ENCODE data around the gene CCDC190. TPM values are rescaled to one million over a fixed set of nuclear protein-coding genes. Genes with fewer than 3 reads are reported as not detected.
"Not testable (repeated sequence)": the region's sequence is repeated elsewhere in the genome, so short reads cannot be mapped to it uniquely, and the experiment has no call there.

CCDC190 gene
- polyA plus RNA-seq, 3 donors, result not detected

DNA sequence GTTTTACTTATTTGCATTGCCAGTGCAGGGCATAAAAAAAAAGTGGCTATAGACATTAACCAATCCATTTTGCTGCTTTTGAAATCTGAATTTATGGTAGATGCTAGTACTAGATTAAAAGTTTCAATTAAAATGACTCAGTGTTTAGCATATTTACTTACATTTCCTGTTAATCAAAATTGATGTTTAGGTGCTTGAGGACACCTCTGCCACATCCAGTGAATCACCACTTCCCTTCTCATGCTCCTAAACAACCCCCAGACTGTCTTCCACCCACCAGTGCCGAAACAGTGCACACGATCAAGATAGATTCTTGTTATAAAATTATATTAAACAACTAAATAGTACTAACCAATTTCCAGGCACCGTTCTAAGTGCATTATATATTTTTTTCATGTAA, 37.7 kb downstream of the CCDC190 start:
- Histone ChIP-seq H3K27me3 (ENCODE audit: control insufficient read depth in 2 of 2, insufficient read depth in 2 of 2, low read length in 2 of 2) (peaks cover 42 to 46% of the 10 kb centered on the region in 2 donors), H2AFZ (ENCODE audit: insufficient read depth, low read depth, low read length, poor library complexity, severe bottlenecking) (no peak overlapping the region), H4K20me1 (ENCODE audit: insufficient read depth, low read length) (no peaks in the 10 kb centered on the region), H3K79me2 (ENCODE audit: insufficient read depth, low read length) (no peaks in the 10 kb centered on the region), H3K4me1 (ENCODE audit: control insufficient read depth in 1 of 2, insufficient read depth in 2 of 2, low read length in 2 of 2) (no peaks in the 10 kb centered on the region), H3K27ac (ENCODE audit: low read depth in 1 of 2, low read length in 2 of 2) (no peak overlapping the region), H3K9ac (ENCODE audit: insufficient read depth, low read length, poor library complexity, severe bottlenecking) (no peak overlapping the region), H3K4me2 (replicated peaks; ENCODE audit: extremely low read depth, low read length, poor library complexity, severe bottlenecking) (no peak overlapping the region), H3K36me3 (replicated peaks in 1 of 2; ENCODE audit: control insufficient read depth in 1 of 2, insufficient read depth in 2 of 2, low read length in 2 of 2) (no peaks in the 10 kb centered on the region), H3K9me3 (replicated peaks in 1 of 2; ENCODE audit: control insufficient read depth in 1 of 2, insufficient read depth in 1 of 2, low read length in 2 of 2) (peaks cover 0 to 9% of the 10 kb centered on the region in 2 donors), H3K4me3 (replicated peaks in 1 of 3; ENCODE audit: low read depth in 2 of 3, low read length in 3 of 3) (no peak overlapping the region)
- Mint-ChIP-seq H3K4me3 (peak overlapping the region in 1 of 2 donors; percentile 46), H3K27me3 (ENCODE audit: low read depth in 3 of 3) (peaks cover 32 to 42% (median 37%) of the 10 kb centered on the region in 3 donors), H3K36me3 (no peaks in the 10 kb centered on the region), H3K4me1 (peaks cover 9% of the 10 kb centered on the region), H3K9me3 (peaks cover 0 to 9% (median 1%) of the 10 kb centered on the region in 7 donors), H3K27ac (no peak overlapping the region)
- no CpG with 5 or more reads among the region's 3 CpGs for WGBS (ENCODE audit: insufficient coverage)
- DNase-seq, result no peak
- intact Hi-C loops (cut with micrococcal nuclease), result no loop called here
- TF ChIP-seq, protein P1, sequence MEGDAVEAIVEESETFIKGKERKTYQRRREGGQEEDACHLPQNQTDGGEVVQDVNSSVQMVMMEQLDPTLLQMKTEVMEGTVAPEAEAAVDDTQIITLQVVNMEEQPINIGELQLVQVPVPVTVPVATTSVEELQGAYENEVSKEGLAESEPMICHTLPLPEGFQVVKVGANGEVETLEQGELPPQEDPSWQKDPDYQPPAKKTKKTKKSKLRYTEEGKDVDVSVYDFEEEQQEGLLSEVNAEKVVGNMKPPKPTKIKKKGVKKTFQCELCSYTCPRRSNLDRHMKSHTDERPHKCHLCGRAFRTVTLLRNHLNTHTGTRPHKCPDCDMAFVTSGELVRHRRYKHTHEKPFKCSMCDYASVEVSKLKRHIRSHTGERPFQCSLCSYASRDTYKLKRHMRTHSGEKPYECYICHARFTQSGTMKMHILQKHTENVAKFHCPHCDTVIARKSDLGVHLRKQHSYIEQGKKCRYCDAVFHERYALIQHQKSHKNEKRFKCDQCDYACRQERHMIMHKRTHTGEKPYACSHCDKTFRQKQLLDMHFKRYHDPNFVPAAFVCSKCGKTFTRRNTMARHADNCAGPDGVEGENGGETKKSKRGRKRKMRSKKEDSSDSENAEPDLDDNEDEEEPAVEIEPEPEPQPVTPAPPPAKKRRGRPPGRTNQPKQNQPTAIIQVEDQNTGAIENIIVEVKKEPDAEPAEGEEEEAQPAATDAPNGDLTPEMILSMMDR (IDR thresholded peaks at IDR 0.05), result no peak

DNA sequence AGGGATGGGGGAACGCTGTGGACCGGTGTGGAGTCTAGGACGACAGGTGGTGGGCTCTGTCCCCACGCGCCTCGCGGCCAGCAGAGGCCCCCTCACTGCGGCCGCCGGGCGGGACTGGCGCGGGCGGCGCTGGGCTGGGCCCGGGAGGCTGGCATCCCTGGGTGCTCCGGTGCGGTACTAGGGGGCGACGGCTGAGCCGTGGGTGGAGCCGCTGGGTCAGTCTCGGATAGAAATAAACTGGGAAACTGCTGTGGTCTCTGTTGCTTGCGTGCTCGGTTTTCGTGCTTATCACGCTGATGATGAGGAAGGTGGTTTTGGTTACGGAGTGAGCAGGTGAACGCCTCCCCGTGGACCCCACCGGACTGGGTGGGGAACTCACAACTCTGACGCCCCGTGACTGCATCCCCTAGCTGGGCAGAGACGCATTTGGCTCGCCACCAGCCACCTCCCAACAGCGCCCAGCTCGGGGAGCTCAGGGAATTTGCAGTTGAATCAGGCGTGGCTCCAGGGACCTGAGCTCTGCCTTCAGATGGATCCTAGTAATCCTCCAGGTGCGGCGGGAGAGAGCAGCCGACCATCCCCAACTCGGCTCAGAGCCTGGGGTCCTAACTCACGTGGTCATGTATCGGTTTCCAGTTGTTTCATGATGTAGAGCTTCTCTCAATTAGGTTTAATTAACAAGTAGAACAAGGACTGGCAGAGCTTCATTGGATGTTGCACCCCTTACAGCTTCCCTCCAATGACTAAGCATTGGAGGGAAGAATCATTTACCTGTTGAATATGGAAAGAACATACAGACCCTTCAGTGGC, 38.4 kb downstream of the CCDC190 start:
- peak overlapping the region in 1 of 7 donors; percentile 50 for H3K27ac Mint-ChIP-seq
- no peak overlapping the region for H3K27ac ChIP-seq (ENCODE audit: low read depth in 1 of 2, low read length in 2 of 2)
- no peak overlapping the region for H3K4me2 ChIP-seq (replicated peaks; ENCODE audit: extremely low read depth, low read length, poor library complexity, severe bottlenecking)

DNA sequence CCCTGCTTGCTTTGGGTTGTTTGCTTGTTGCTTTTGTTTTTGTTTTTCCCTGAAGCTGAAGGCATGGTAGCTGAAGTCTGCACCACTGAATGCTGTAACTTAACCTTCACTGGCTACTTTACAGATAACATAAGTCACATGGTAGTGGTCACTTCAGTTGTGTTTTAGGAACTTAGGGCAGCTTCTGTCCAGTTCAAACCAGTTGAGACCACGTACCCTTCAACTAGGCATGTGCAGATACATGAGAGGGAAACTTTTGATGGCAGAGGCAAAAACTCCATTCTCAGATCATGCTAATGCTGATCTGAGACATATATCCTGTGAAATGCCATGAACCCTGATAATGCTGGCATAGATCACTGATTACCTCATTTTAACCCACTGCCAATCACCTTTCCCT, 42.3 kb downstream of the CCDC190 start:
- H3K4me3 ChIP-seq (replicated peaks in 1 of 3; ENCODE audit: low read depth in 2 of 3, low read length in 3 of 3); DNase-seq; intact Hi-C loops (cut with micrococcal nuclease); H3K9me3 ChIP-seq (replicated peaks in 1 of 2; ENCODE audit: control insufficient read depth in 1 of 2, insufficient read depth in 1 of 2, low read length in 2 of 2); H3K27ac Mint-ChIP-seq; H3K36me3 Mint-ChIP-seq; H4K20me1 ChIP-seq (ENCODE audit: insufficient read depth, low read length); H2AFZ ChIP-seq (ENCODE audit: insufficient read depth, low read depth, low read length, poor library complexity, severe bottlenecking); H3K4me2 ChIP-seq (replicated peaks; ENCODE audit: extremely low read depth, low read length, poor library complexity, severe bottlenecking); H3K4me1 ChIP-seq (ENCODE audit: control insufficient read depth in 1 of 2, insufficient read depth in 2 of 2, low read length in 2 of 2); H3K27ac ChIP-seq (ENCODE audit: low read depth in 1 of 2, low read length in 2 of 2); H3K9ac ChIP-seq (ENCODE audit: insufficient read depth, low read length, poor library complexity, severe bottlenecking); H3K79me2 ChIP-seq (ENCODE audit: insufficient read depth, low read length); H3K36me3 ChIP-seq (replicated peaks in 1 of 2; ENCODE audit: control insufficient read depth in 1 of 2, insufficient read depth in 2 of 2, low read length in 2 of 2); H3K4me1 Mint-ChIP-seq; H3K9me3 Mint-ChIP-seq; H3K4me3 Mint-ChIP-seq: not testable (repeated sequence)
- WGBS (ENCODE audit: insufficient coverage), result no CpG with 5 or more reads among the region's 1 CpG
- H3K27me3 ChIP-seq (ENCODE audit: control insufficient read depth in 2 of 2, insufficient read depth in 2 of 2, low read length in 2 of 2), result peaks cover 30 to 32% of the 10 kb centered on the region in 2 donors
- H3K27me3 Mint-ChIP-seq (ENCODE audit: low read depth in 3 of 3), result peaks cover 21 to 28% (median 23%) of the 10 kb centered on the region in 3 donors

More for the DNA sequence above, 38.4 kb downstream of the CCDC190 start:
- no peaks in the 10 kb centered on the region for H3K36me3 ChIP-seq (replicated peaks in 1 of 2; ENCODE audit: control insufficient read depth in 1 of 2, insufficient read depth in 2 of 2, low read length in 2 of 2)
- H3K4me3 ChIP-seq (replicated peaks in 1 of 3; ENCODE audit: low read depth in 2 of 3, low read length in 3 of 3), result no peak overlapping the region
- H3K27me3 Mint-ChIP-seq (ENCODE audit: low read depth in 3 of 3), result peaks cover 34 to 42% (median 37%) of the 10 kb centered on the region in 3 donors
- H3K9me3 ChIP-seq (replicated peaks in 1 of 2; ENCODE audit: control insufficient read depth in 1 of 2, insufficient read depth in 1 of 2, low read length in 2 of 2), result peaks cover 0 to 9% of the 10 kb centered on the region in 2 donors
- H3K4me1 ChIP-seq (ENCODE audit: control insufficient read depth in 1 of 2, insufficient read depth in 2 of 2, low read length in 2 of 2), result no peaks in the 10 kb centered on the region
- intact Hi-C loops (cut with micrococcal nuclease), result no loop called here
- WGBS (ENCODE audit: insufficient coverage), result 2% methylated on average over 36 of the region's 44 CpGs
- no peaks in the 10 kb centered on the region for H3K79me2 ChIP-seq (ENCODE audit: insufficient read depth, low read length)
- peaks cover 9% of the 10 kb centered on the region for H3K4me1 Mint-ChIP-seq
- no peak overlapping the region for H3K9ac ChIP-seq (ENCODE audit: insufficient read depth, low read length, poor library complexity, severe bottlenecking)
- DNase-seq, result no peak
- no peaks in the 10 kb centered on the region for H3K36me3 Mint-ChIP-seq
- no peak overlapping the region for H2AFZ ChIP-seq (ENCODE audit: insufficient read depth, low read depth, low read length, poor library complexity, severe bottlenecking)
- no peaks in the 10 kb centered on the region for H4K20me1 ChIP-seq (ENCODE audit: insufficient read depth, low read length)
- peaks cover 42 to 46% of the 10 kb centered on the region in 2 donors for H3K27me3 ChIP-seq (ENCODE audit: control insufficient read depth in 2 of 2, insufficient read depth in 2 of 2, low read length in 2 of 2)
- TF ChIP-seq, protein P1 (IDR thresholded peaks at IDR 0.05), result no peak
- peaks cover 0 to 9% (median 1%) of the 10 kb centered on the region in 7 donors for H3K9me3 Mint-ChIP-seq
- H3K4me3 Mint-ChIP-seq, result peak overlapping the region in 1 of 2 donors; percentile 81
